K562 (cell line): ENCODE results near the gene TRIM25. TPM values are rescaled to one million over a fixed set of nuclear protein-coding genes. Genes with fewer than 3 reads are reported as not detected.

ENCODE experiments used
- ATAC-seq: fragments of 200-7000 bp; cut with Tn5 transposase; 3 replicates; pipeline ENCODE4 v1.9.1; 2020; ENCODE audit warnings: moderate library complexity
- BruUV-seq: library from RNA; stranded (reverse); fragments of 400-500 nt; replicated peaks from 2 replicates; lab custom pipeline; 2021; lab: Mats Ljungman, UMichigan
- CTCF ChIA-PET: fragments of 300-600 bp; formaldehyde crosslinking; extraction: SDS; loops from one replicate; lab custom pipeline; 2021; ENCODE audit warnings: low intra/inter-chr PET ratio; lab: Yijun Ruan, JAX
- POLR2A ChIA-PET: fragments of 300-600, 350-650 bp; sonication (Branson Sonifier 250); formaldehyde crosslinking; extraction: SDS; loops from one replicate; lab custom pipeline; 2021; ENCODE audit warnings: antibody characterized with exemption, inconsistent platforms; lab: Yijun Ruan, JAX
- DNase-seq, 4 experiments: peaks; one replicate each; pipeline versions ENCODE4 v3.0.0 to v3.0.0-alpha.2; 2011 to 2018; ENCODE audit warnings: low spot score in 3 of 4, mixed read lengths in 3 of 4; ENCODE audit errors: extremely low read depth in 1 of 4
- FAIRE-seq: peaks from 2 replicates; lab custom pipeline; 2011; peaks lifted over from hg19 to GRCh38; lab: Jason Lieb, UNC
- H2AFZ ChIP-seq: 2 replicates; pipeline ENCODE4 v1.6.0; 2011; ENCODE audit warnings: low read depth, low read length, control low read depth, inconsistent platforms
- H3K27ac ChIP-seq: fragments of 200-600 bp; 3 replicates; pipeline ENCODE4 v1.8.0; 2011; ENCODE audit warnings: low read depth, mild to moderate bottlenecking, control low read depth, inconsistent platforms, low read length, moderate library complexity, mixed read lengths; ENCODE audit errors: extremely low read depth
- H3K27me3 ChIP-seq, 2 experiments: fragments of 300-600 bp in 1 of 2; 2 replicates in 1 of 2; 3 replicates in 1 of 2; pipeline versions ENCODE4 v1.6.0 to v1.8.0; 2011; ENCODE audit warnings: inconsistent platforms in 2 of 2, low read length in 2 of 2, mild to moderate bottlenecking in 1 of 2, mixed read lengths in 1 of 2, moderate library complexity in 1 of 2; ENCODE audit not compliant: control insufficient read depth in 2 of 2, insufficient read depth in 2 of 2
- H3K36me3 ChIP-seq: fragments of 300-600 bp; 3 replicates; pipeline ENCODE4 v1.8.0; 2011; ENCODE audit warnings: mild to moderate bottlenecking, low read length, inconsistent platforms; ENCODE audit not compliant: control insufficient read depth, insufficient read depth
- H3K4me1 ChIP-seq, 2 experiments: fragments of 200-600 bp in 1 of 2; replicated peaks in 1 of 2; 2 replicates in 1 of 2; 3 replicates in 1 of 2; pipeline versions ENCODE4 v1.5.1 to v1.8.0; 2011; ENCODE audit warnings: inconsistent platforms in 2 of 2, low read length in 2 of 2, mild to moderate bottlenecking in 1 of 2, mixed read lengths in 1 of 2, moderate library complexity in 1 of 2; ENCODE audit not compliant: control insufficient read depth in 2 of 2, insufficient read depth in 2 of 2
- H3K4me2 ChIP-seq: 2 replicates; pipeline ENCODE4 v1.6.1; 2011; ENCODE audit warnings: low read length, control low read depth, inconsistent platforms, mixed read lengths; ENCODE audit not compliant: insufficient read depth
- H3K4me3 ChIP-seq: fragments of 200-600 bp; sonication (generic), shearing (Covaris generic); 2 replicates; pipeline ENCODE4 v1.5.1; 2016; ENCODE audit warnings: control low read depth, inconsistent platforms
- H3K79me2 ChIP-seq: fragments of 200-600 bp; 3 replicates; pipeline ENCODE4 v1.8.0; 2011; ENCODE audit warnings: low read length, inconsistent platforms; ENCODE audit not compliant: control insufficient read depth, insufficient read depth
- H3K9ac ChIP-seq, 2 experiments: 2 replicates each; pipeline versions ENCODE4 v1.6.0 to v1.6.1; 2011; ENCODE audit warnings: low read depth in 2 of 2, low read length in 2 of 2, control low read depth in 1 of 2, inconsistent platforms in 1 of 2, mild to moderate bottlenecking in 1 of 2, mixed read lengths in 1 of 2; ENCODE audit not compliant: insufficient read depth in 1 of 2
- H3K9me1 ChIP-seq: one replicate; pipeline ENCODE4 v1.6.0; 2011; ENCODE audit warnings: inconsistent platforms, mild to moderate bottlenecking, low read length, moderate library complexity; ENCODE audit not compliant: control insufficient read depth, insufficient read depth
- H3K9me3 ChIP-seq: replicated peaks from 2 replicates; pipeline ENCODE4 v1.5.1; 2011; ENCODE audit warnings: low read depth, low read length, inconsistent platforms; ENCODE audit not compliant: control insufficient read depth, insufficient read depth
- H4K20me1 ChIP-seq: replicated peaks from 2 replicates; pipeline ENCODE4 v1.6.1; 2011; ENCODE audit warnings: low read length, inconsistent platforms, mixed read lengths; ENCODE audit not compliant: control insufficient read depth, insufficient read depth
- CTCF ChIP-seq, 3 experiments: IDR thresholded peaks in 2 of 3; conservative IDR thresholded peaks in 1 of 3; 2 replicates each; pipeline ENCODE4 v1.5.1; 2011 to 2012; ENCODE audit warnings: low read length in 3 of 3, mild to moderate bottlenecking in 3 of 3, control low read depth in 2 of 3, improper control_type of control experiment in 1 of 3, inconsistent platforms in 1 of 3, low read depth in 1 of 3, mixed read lengths in 1 of 3, moderate library complexity in 1 of 3; ENCODE audit not compliant: insufficient read depth in 2 of 3
- CTCFL ChIP-seq: IDR thresholded peaks from 2 replicates; pipeline ENCODE4 v1.6.1; 2011; ENCODE audit warnings: borderline replicate concordance, low read depth, mild to moderate bottlenecking, moderate library complexity, low read length; ENCODE audit not compliant: insufficient read depth, poor library complexity, severe bottlenecking
- REST ChIP-seq, 2 experiments: fragments of 450-650 bp; formaldehyde crosslinking in 1 of 2; IDR thresholded peaks; 2 replicates each; pipeline versions ENCODE4 v1.4.0 to v1.6.1; 2014 to 2020; ENCODE audit warnings: mild to moderate bottlenecking in 2 of 2, borderline replicate concordance in 1 of 2, low read depth in 1 of 2
- SMC3 ChIP-seq: conservative IDR thresholded peaks from 2 replicates; pipeline ENCODE4 v1.6.1; 2011; ENCODE audit warnings: low read depth, low read length, improper control_type of control experiment; ENCODE audit not compliant: insufficient read depth
- ZNF780A ChIP-seq: fragments of 250-450 bp; sonication (Bioruptor Pico); IDR thresholded peaks from 2 replicates; pipeline ENCODE4 v1.5.0; 2021; ENCODE audit warnings: mild to moderate bottlenecking
- WGBS: fragments of 100-300 bp; shearing (Covaris generic); methylation state at CpG from one replicate; pipeline ENCODE4 v1.1.6; 2016; ENCODE audit warnings: low coverage, mixed read lengths; ENCODE audit not compliant: insufficient coverage; ENCODE audit errors: missing lambda C conversion rate; 5-methylcytosine and 5-hydroxymethylcytosine counted together
- in situ Hi-C: fragments of 300-500 bp; cut with MboI; formaldehyde crosslinking; loops from 4 replicates; pipeline ENCODE4 v1.15.0; 2018; ENCODE audit warnings: inconsistent platforms, mixed read lengths
- intact Hi-C: fragments of 100-400 bp; cut with micrococcal nuclease; formaldehyde crosslinking; loops from 2 replicates; pipeline ENCODE4 v1.14.2; 2022
- polyA plus RNA-seq, 8 experiments: library from polyadenylated mRNA; depleted of rRNA in 4 of 8; stranded (reverse) in 5 of 8; unstranded in 3 of 8; fragments of >200 nt; fragmentation: Nextera tagmentation in 2 of 8; fragmentation: Illumina TruSeq in 1 of 8; extraction: Ambion mirVana in 2 of 8; extraction: Trizol in 1 of 8; gene quantifications; 2 replicates each; pipeline versions ENCODE4 v1.2.1 to v1.2.3, GENCODE V29; 2011 to 2014; ENCODE audit warnings: inconsistent platforms in 1 of 8, missing spikeins in 1 of 8
- total RNA-seq, 7 experiments: library from RNA; depleted of rRNA in 6 of 7; stranded (reverse); fragments of >200 nt in 6 of 7; fragmentation: Illumina TruSeq in 2 of 7; extraction: Trizol in 2 of 7; gene quantifications; 2 replicates each; pipeline versions ENCODE4 v1.2.1 to v1.2.3, GENCODE V29; 2011 to 2021; ENCODE audit warnings: low replicate concordance in 1 of 7
- TF ChIP-seq, protein P1 (sequence below), 3 experiments: fragments of 200-800 bp in 1 of 3; sonication (Bioruptor generic) in 1 of 3; sonication (generic) in 1 of 3; formaldehyde crosslinking in 1 of 3; IDR thresholded peaks; 2 replicates each; pipeline versions ENCODE4 v1.6.1 to v1.8.0; 2016 to 2022; ENCODE audit warnings: mild to moderate bottlenecking in 2 of 3, missing compliant biosample characterization in 2 of 3, missing genetic modification characterization in 2 of 3, missing genetic modification reagents in 1 of 3

Gene TRIM25
- total and polyA plus RNA-seq, 9 of the 15 experiments (the other 6 are each of a cell fraction or from before 2014, with no cell fraction given): 5.9 to 49.5 (median 24.5) TPM

GRCh38 chr17:56891751-56892150 is 22.1 kb downstream of the TRIM25 start:
- peak; percentile 78 for FAIRE-seq
- peak; percentile 2 for TF ChIP-seq CTCFL
- TF ChIP-seq REST (IDR thresholded peaks at IDR 0.05; ENCODE audit: borderline replicate concordance): peak; percentile 29; the same call in 1 of the 2 replicates
- no peak for TF ChIP-seq REST (CRISPR knock-in tag; IDR thresholded peaks at IDR 0.05; ENCODE audit: low read depth)
- TF ChIP-seq, protein P1, sequence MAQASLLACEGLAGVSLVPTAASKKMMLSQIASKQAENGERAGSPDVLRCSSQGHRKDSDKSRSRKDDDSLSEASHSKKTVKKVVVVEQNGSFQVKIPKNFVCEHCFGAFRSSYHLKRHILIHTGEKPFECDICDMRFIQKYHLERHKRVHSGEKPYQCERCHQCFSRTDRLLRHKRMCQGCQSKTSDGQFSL (CRISPR knock-in tag; IDR thresholded peaks at IDR 0.05): no peak
- TF ChIP-seq, protein P1 (tag; IDR thresholded peaks at IDR 0.05): no peak
- TF ChIP-seq CTCF (IDR thresholded peaks at IDR 0.05 in 2 of 3, conservative IDR thresholded peaks at IDR 0.05 in 1 of 3; ENCODE audit: insufficient read depth in 2 of 3, low read depth in 1 of 3, low read length in 3 of 3): peak; percentile 59 to 67 (median 63)
- peak; percentile 67 for TF ChIP-seq SMC3
- TF ChIP-seq ZNF780A: no peak

More at GRCh38 chr17:56891751-56892150, 22.1 kb downstream of the TRIM25 start:
- no peaks in the 10 kb centered on the region for H3K79me2 ChIP-seq
- H3K4me1 ChIP-seq: no peaks in the 10 kb centered on the region
- H3K27ac ChIP-seq: no peak overlapping the region
- peak; percentile 34 to 49 (median 42) for DNase-seq
- ChIA-PET CTCF (interaction anchor here (1.6 kb wide), 1 partner anchor 48 kb away, joined by 6 read pairs; no protein-coding TSS in a partner anchor), POLR2A (interaction anchor here (1.0 to 1.1 kb wide), 2 partner anchors 16 to 21 kb away, joined by 4 read pairs; no protein-coding TSS in a partner anchor)
- no TSS peak for BruUV-seq
- H3K9me3 ChIP-seq: no peaks in the 10 kb centered on the region
- peaks cover 5% of the 10 kb centered on the region for H3K9me1 ChIP-seq
- intact Hi-C loops: loop anchor here (5.0 kb wide), 1 partner anchor 51 kb away; no protein-coding TSS in a partner anchor
- H3K9ac ChIP-seq: no peak overlapping the region
- H3K36me3 ChIP-seq: peaks cover 79% of the 10 kb centered on the region
- in situ Hi-C loops: no loop called here
- ATAC-seq: peak; percentile 73
- H3K27me3 ChIP-seq: no peaks in the 10 kb centered on the region
- 87% methylated on average over 16 of the region's 16 CpGs for WGBS
- H2AFZ ChIP-seq: no peak overlapping the region
- H4K20me1 ChIP-seq: no peaks in the 10 kb centered on the region
- no peak overlapping the region for H3K4me3 ChIP-seq
- H3K4me2 ChIP-seq: no peak overlapping the region
